ENCODE measurements around the gene CILP. TPM values are rescaled to one million over a fixed set of nuclear protein-coding genes. Genes with fewer than 3 reads are reported as not detected.
A peak's percentile ranks its signal among the peaks of the same experiment; 100 is the strongest.

The CILP gene
- total RNA-seq, 1 experiment from 2014 or later, result 0.04 TPM

GRCh38 chr15:65146438-65146837 lies 64.8 kb downstream of the CILP start:
- Mint-ChIP-seq H3K4me3 (no peak overlapping the region), H3K9me3 (no peaks in the 10 kb centered on the region), H3K36me3 (ENCODE audit: insufficient read depth in 1 of 3, low read depth in 3 of 3) (peaks cover 0 to 15% (median 6%) of the 10 kb centered on the region in 3 experiments; a peak in 5 of 7 replicates), H3K4me1 (no peaks in the 10 kb centered on the region), H3K27ac (peak overlapping the region in 1 of 3 experiments; percentile 32; a peak in 2 of 7 replicates), H3K27me3 (ENCODE audit: low read depth) (no peaks in the 10 kb centered on the region)
- no peak overlapping the region for H2BK20ac ChIP-seq (ENCODE audit: low read depth, low read length, poor library complexity, severe bottlenecking)
- no peak overlapping the region for H3K56ac ChIP-seq (ENCODE audit: insufficient read length, low read depth, low read length)
- no peak for TF ChIP-seq CTCF (conservative IDR thresholded peaks at IDR 0.05)
- no peak overlapping the region for H4K8ac ChIP-seq (replicated peaks; ENCODE audit: insufficient read length, low read depth, low read length)
- H4K20me1 ChIP-seq (ENCODE audit: control insufficient read depth, insufficient read depth, insufficient read length), result no peaks in the 10 kb centered on the region
- H3K14ac ChIP-seq (ENCODE audit: insufficient read depth, low read length), result no peak overlapping the region
- no peak overlapping the region for H2BK120ac ChIP-seq (ENCODE audit: low read depth, low read length, poor library complexity, severe bottlenecking)
- no peak overlapping the region for H3T11ph ChIP-seq (ENCODE audit: low read length)
- H4K5ac ChIP-seq (ENCODE audit: insufficient read length, low read depth, low read length), result no peak overlapping the region
- no peaks in the 10 kb centered on the region for H3K79me1 ChIP-seq (ENCODE audit: insufficient read depth, low read depth, low read length, poor library complexity, severe bottlenecking)
- H3K4me1 ChIP-seq (ENCODE audit: insufficient read depth, low read length), result no peaks in the 10 kb centered on the region
- no peak overlapping the region for H2BK5ac ChIP-seq (ENCODE audit: insufficient read length, low read length)
- H2AK5ac ChIP-seq (ENCODE audit: insufficient read length, low read length), result no peak overlapping the region
- no peak overlapping the region for H3K4ac ChIP-seq (ENCODE audit: low read depth, low read length)
- H3K4me2 ChIP-seq (ENCODE audit: insufficient read depth, insufficient read length, low read length), result no peak overlapping the region
- H3K27me3 ChIP-seq (ENCODE audit: insufficient read depth, low read length), result no peaks in the 10 kb centered on the region
- H3K23ac ChIP-seq (ENCODE audit: insufficient read length, low read depth, low read length), result no peak overlapping the region
- WGBS (ENCODE audit: extremely low coverage, insufficient read length, low lambda C conversion rate), result no CpG with 5 or more reads among the region's 4 CpGs
- no peak overlapping the region for H3K18ac ChIP-seq (ENCODE audit: insufficient read length, low read depth, low read length)
- no peaks in the 10 kb centered on the region for H3K9me3 ChIP-seq (ENCODE audit: control insufficient read depth, low read depth, low read length)
- no peak for DNase-seq
- no peaks in the 10 kb centered on the region for H3K23me2 ChIP-seq (ENCODE audit: insufficient read length, low read depth, low read length, poor library complexity, severe bottlenecking)
- no peak overlapping the region for H2BK12ac ChIP-seq (ENCODE audit: insufficient read length, low read depth, low read length)
- no peak overlapping the region for H4K91ac ChIP-seq (ENCODE audit: insufficient read length, low read depth, low read length)
- no peak overlapping the region for H2AFZ ChIP-seq (ENCODE audit: low read length)
- H3K27ac ChIP-seq (ENCODE audit: insufficient read length, low read depth, low read length), result no peak overlapping the region
- no peak overlapping the region for H2BK15ac ChIP-seq (ENCODE audit: low read depth, low read length)
- H3K79me2 ChIP-seq (ENCODE audit: insufficient read depth, low read length), result no peaks in the 10 kb centered on the region
- H3K9ac ChIP-seq (ENCODE audit: extremely low read depth, insufficient read length, low read length), result no peak overlapping the region

Other genes with a start within 250 kb of the CILP start
- 64.2 and 66.6 TPM in 2 replicates for gene SPG21, start 221.6 kb downstream of the CILP start, total RNA-seq (2021)
- gene MTFMT, start 181.8 kb downstream of the CILP start, total RNA-seq (2021), result 13.2 and 16.0 TPM in 2 replicates
- not detected in 2 replicates for gene SLC51B, start 166.1 kb downstream of the CILP start, total RNA-seq (2021)
- 7.5 and 7.7 TPM in 2 replicates for gene RASL12, start 143.5 kb downstream of the CILP start, total RNA-seq (2021)
- not detected in 2 replicates for gene KBTBD13, start 134.7 kb downstream of the CILP start, total RNA-seq (2021)
- 2.6 and 3.0 TPM in 2 replicates for gene UBAP1L, start 96.3 kb downstream of the CILP start, total RNA-seq (2021)
- gene PDCD7, start 77.7 kb downstream of the CILP start, total RNA-seq (2021), result 35.2 and 38.1 TPM in 2 replicates
- 53.8 and 55.8 TPM in 2 replicates for gene CLPX, start 26.1 kb downstream of the CILP start, total RNA-seq (2021)
- 3.9 and 4.3 TPM in 2 replicates for gene PARP16, start 75.4 kb upstream of the CILP start, total RNA-seq (2021)
- not detected in 2 replicates for gene RNU5A-1, start 84.6 kb upstream of the CILP start, total RNA-seq (2021)
- gene RNU5B-1, start 93.2 kb upstream of the CILP start, total RNA-seq (2021), result not detected in 2 replicates
- gene IGDCC3, start 166.5 kb upstream of the CILP start, total RNA-seq (2021), result 17.9 and 18.9 TPM in 2 replicates
- gene IGDCC4, start 211.5 kb upstream of the CILP start, total RNA-seq (2021), result 19.8 and 21.7 TPM in 2 replicates

Data from H9 (cell line).